Body of pancreas (tissue), 4 donors: ENCODE measurements around the gene ALG6.

Source experiments
- CTCF ChIP-seq, 7 experiments: fragments of 450-650 bp in 4 of 7; fragments of 200-600 bp in 3 of 7; sonication (generic) in 3 of 7; IDR thresholded peaks; one replicate each; pipeline ENCODE4 v1.5.1; 2016 to 2019; ENCODE audit warnings: antibody characterized with exemption in 7 of 7
- POLR2A ChIP-seq, 3 donors: fragments of 450-650 bp; IDR thresholded peaks; one replicate each; pipeline ENCODE4 v1.6.1; 2016; ENCODE audit warnings: antibody characterized with exemption in 3 of 3, mild to moderate bottlenecking in 2 of 3

GRCh38 chr1:63321785-63322113 is 45.7 kb upstream of the ALG6 start:
- TF ChIP-seq CTCF (IDR thresholded peaks at IDR 0.05) (no peak), POLR2A (IDR thresholded peaks at IDR 0.05) (no peak)
